ENCODE measurements around the gene NTRK1.

Gene NTRK1

GRCh38 chr1:156860628-156861423 is at the start of gene NTRK1:
TSS of gene NTRK1 (plus strand) at chr1:156860865. CDS start at chr1:156860935, 70 bp downstream.
- DNase-seq: peak; percentile 36

DNA sequence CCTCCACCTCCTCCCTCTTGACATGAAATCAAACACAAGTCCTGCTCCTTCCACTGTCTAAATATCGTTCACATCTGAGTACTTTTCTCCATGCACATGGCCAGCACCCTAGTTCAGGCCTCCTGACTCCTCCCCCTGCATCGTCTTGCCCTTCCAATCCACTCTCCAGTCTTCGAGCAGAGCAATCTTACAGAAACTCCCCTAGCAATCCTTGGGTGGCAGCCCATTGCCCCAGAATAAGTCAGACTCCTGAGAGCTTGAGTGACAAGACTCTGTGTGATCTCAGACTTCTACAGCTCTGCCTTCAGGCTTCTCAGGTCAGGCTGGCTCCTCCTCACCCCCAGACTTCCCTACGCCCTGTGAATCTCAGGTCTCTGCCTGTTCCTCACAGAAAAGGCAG is 49.5 kb upstream of the NTRK1 start:
- no peak for DNase-seq

DNA sequence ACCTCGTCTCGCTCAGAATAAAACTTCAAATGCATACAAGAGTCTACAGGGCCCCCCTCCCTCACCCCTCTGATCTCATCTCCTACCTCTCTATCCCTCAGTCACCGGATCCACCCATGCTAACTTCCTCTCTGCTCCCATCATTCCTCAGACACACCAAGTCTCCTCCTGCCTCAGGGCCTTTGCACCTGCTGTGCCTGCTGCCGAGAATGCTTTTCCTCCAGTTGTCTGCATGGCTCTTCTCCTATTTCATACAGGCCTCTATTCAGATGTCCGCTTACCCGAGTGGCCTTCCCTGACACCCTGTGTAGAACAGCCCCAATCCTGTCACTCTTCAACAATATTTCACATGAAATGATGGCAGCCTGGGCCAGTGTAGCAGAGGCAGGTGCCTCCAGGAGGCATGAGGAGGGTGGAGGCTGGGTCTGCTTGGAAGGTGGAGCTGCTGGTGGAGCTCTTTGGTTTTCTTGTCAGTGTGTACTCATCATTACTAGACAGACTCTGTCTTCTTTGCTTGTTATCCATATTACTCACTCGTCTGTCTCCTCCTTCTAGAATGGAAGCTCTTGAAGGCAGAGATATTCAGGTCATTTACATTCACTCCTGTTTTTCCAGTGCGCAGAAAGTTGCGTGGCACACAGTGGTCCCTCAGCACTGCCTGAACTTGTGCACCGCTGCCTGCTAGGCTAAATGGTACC is 48.2 kb upstream of the NTRK1 start:
- no peak for DNase-seq

- DNase-seq: no peak
These were observed 47.4 kb upstream of the NTRK1 start for GRCh38 chr1:156813298-156813697.

GRCh38 chr1:156813750-156814570 is 46.7 kb upstream of the NTRK1 start:
- DNase-seq: peak; percentile 69

GRCh38 chr1:156814571-156815260 is 45.9 kb upstream of the NTRK1 start:
- peak; percentile 43 for DNase-seq

DNA sequence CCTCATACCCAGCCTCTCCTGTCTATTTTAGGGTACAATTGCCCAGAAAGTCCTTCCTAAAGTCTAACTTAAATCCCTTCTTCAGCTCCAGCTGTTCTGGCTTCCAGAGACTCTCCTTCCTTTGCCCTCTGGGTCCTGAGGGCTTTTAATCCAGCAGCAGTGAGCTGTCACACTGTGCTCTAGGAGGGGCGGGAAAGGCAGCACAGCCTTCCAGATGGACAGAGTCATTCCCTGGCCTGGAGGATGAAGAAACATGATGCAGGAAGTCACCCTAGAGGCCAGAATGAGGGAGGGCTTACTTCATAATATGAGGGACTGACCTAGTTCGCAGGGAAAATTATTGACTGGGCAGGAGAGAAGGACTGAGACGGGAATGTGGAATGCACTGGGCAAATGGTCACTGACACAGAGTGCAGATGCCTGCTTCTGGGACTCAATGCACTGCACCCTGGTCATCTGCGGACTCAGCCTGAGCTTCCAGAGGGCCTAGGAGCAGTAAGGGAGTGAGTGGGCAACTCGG is 45.3 kb upstream of the NTRK1 start:
- no peak for DNase-seq

GRCh38 chr1:156815961-156816422 is 44.7 kb upstream of the NTRK1 start:
- no peak for DNase-seq

GRCh38 chr1:156816561-156817328 is 43.9 kb upstream of the NTRK1 start, which contains the start of gene SH2D2A:
TSS of gene SH2D2A (minus strand) at chr1:156816848. CDS start at chr1:156816708, 140 bp downstream.
- peak; percentile 94 for DNase-seq

GRCh38 chr1:156821801-156822200 is 38.9 kb upstream of the NTRK1 start:
- peak; percentile 37 for DNase-seq

DNA sequence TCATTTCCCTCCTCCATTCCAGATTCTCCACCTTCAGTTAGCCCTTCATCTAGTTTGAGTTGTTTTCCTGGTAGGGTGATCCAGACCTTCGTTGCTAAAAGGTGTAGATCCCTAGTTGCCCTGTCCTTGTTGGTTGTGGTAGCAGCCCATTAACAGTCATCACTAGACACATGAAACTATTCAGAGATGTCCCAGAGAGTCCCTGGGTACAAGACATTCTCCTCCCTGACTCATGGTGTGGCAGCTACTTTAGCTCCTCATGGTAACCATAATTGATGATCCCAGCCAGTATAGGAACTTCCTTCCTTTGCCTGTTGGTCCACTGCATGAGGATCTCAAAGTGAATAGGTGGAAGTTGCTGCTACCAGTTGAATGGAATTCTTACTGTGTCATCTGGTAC is 38.0 kb upstream of the NTRK1 start:
- no peak for DNase-seq

GRCh38 chr1:156823210-156823790 is 37.4 kb upstream of the NTRK1 start:
- DNase-seq: no peak

GRCh38 chr1:156826630-156827029 is 34.0 kb upstream of the NTRK1 start:
- DNase-seq: no peak

- no peak for DNase-seq
These were observed 32.1 kb upstream of the NTRK1 start for GRCh38 chr1:156828400-156829124.

DNA sequence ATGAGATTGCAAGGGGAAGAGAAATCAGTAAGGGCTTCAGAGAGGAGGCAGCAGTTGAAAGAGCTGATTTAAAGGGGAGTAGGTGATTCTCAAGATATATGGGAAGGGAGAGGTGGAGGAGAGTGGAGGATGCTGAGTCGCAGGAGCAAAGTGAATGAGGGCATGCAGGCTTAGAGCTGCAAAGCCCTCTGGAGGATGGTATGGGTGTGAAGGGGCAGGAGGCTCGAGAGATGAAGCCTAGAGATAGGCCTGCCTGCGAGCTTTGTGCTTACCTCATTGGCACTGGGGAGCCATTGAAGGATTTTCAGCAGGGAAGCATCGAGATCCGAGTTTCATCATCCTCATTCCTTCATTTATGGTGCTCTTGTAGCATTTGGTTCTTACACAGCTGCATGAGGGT is 28.2 kb upstream of the NTRK1 start:
- DNase-seq: no peak

- DNase-seq: no peak
These were observed 27.1 kb upstream of the NTRK1 start for GRCh38 chr1:156833603-156834002.

GRCh38 chr1:156834322-156834721 is 26.3 kb upstream of the NTRK1 start:
- no peak for DNase-seq

DNA sequence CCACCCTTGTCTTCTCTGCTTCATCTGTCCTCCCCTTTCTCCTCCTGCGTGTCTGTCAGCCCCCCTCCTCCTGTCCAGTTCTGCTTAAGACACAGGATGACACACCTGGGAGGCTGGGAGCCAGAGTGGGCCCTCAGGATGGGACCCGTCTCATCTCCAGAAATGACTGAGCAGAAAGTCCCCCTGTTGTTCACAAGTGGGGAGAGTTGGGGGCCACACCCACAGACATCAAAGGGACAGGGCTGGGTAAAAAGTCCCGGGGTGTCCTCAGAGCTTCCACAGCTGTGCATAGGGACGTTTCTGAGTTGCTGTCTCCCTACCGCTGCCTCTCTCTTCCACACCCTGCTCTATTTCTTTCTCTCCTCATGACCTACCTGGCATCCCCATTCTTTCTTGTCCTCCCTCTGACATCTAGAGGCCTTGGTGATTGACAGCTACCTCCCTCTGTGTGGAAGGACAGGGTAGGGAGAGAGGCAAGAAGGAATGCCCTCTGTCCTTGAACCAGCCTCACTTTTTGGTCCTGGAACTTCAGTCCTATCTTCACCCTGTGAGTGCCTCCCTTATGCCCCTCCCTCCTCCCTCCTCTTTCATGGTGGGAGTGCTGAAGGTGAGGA is 24.5 kb upstream of the NTRK1 start:
- no peak for DNase-seq

- DNase-seq: no peak
These were observed 23.8 kb upstream of the NTRK1 start for GRCh38 chr1:156836892-156837291.

- DNase-seq: peak; percentile 39
These were observed 21.7 kb upstream of the NTRK1 start for GRCh38 chr1:156838972-156839371.
